Erythroblast (primary cell): ENCODE results near the gene RASD2.
A peak's percentile ranks its signal among the peaks of the same experiment; 100 is the strongest.

ENCODE experiments used
- DNase-seq, 2 experiments: peaks; one replicate each; lab custom pipeline; 2025; lab: John Stamatoyannopoulos, UW
- GATA1 ChIP-seq: IDR thresholded peaks from 2 replicates; pipeline ENCODE4 v1.6.1; 2011; ENCODE audit warnings: low read depth, mild to moderate bottlenecking, control low read depth, low read length, moderate library complexity
- POLR2A ChIP-seq: IDR thresholded peaks from 2 replicates; pipeline ENCODE4 v1.6.1; 2011; ENCODE audit warnings: mild to moderate bottlenecking, low read length

RASD2 gene

DNA sequence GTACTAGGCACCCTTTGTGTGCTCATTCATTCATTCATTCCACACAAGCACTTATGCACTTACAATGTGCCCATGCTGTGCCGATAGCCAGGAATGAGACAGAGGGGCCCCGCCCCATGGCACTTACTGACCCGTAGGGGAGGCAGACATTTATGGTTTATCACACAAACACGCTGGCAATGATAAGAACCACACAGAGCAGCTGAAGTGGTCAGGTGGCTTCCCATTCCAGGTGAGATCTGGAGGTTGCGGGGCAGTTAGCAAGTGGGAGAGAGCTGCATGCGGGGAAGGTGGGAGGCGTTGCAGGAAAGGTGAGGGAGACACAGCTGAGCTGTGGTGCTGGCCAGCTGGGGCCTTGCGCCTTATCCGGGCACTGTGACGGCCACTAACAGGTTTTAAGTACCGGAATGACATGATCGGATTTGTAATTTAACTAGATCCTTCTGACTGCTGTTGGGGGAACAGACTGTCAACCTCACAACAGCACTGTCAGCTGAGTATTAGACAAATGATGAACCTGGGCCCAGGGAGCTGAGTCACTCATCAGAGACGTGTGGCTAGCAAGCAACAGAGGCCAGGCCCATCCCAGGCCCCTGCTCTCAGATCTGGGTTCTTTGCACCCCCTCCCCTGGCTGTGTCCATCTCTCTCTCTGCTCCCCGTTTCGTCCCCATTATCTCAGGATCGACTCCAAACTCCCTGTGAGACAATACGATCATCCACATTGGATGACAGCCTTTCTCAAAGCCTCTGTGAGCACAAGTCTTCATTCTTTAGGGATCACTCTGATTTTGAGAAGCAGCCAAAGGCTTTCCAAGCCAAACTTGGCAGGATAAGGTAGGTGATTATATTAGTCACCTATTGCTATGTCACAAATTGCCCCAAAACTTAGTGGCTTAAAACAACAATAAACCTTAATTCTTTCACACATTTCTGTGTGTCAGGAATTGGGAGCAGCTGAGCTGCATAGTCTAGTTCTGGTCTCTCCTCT lies 28.4 kb downstream of the RASD2 start:
- TF ChIP-seq POLR2A, result no peak
- TF ChIP-seq GATA1, result no peak
- no peak for DNase-seq

DNA sequence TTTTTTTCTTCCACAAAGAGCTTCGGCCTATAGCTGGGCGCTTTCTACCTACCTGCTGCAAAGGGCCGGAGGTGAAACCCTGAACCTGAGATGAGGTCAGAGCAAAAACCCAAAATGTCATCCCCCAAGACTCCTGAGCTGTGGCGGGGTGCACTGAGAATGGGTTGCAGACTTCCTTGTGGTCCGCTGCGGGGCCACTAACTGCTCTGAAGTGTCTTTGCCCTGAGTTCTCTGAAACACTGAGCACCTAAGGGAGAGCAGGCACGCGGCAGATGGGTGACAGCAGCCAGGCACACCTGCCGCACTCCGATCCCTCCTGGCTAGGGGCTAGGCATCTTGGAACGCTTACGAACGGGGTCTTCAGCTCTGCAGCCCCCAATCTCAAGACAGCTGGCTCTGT lies 29.3 kb downstream of the RASD2 start:
- no peak for TF ChIP-seq POLR2A
- no peak for TF ChIP-seq GATA1
- no peak for DNase-seq

DNA sequence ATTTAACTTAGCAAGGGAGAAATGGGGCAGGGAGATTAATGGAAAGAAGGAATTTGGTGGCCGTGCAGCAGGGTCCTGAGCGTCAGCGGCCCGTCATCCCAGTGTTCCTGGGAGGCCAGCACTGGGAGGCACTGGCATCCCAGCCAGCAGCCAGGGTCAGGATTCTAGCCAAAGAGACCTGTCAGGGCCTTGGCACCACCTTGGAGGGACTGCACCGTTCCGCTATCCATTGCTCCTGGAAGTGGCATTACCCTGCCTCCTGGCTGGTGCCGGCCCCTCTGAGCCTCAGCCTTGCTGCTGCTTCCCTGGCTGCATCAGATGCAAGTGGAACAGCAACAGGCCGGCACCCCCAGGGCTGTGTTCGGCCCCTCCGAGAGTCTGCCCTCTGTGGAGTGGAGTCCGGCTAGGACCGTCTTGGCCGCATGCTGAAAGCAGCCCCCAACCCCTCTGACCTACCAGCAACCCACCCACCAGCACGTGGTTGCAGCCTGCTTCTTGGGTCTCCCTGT lies 30.1 kb downstream of the RASD2 start:
- TF ChIP-seq GATA1 (no peak), POLR2A (no peak)
- no peak for DNase-seq

DNA sequence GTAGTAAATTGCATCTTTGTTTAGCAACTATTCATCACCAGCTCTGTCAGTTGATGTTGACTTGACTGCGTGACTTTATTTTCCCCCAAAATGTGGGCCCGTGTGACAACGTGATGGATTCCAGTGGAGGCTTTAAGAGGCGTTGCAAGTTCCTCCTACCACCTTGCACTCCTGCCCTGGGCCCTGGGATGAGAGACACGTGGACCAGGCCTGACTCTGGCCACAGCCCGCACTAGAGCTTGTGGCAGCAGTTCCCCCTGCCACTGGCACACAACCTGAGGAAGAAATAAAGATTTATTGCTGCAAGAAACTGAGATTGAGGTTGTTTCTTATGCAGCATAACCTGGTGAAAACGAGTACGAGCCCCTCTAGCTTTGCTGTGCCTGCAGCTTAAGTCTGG lies 31.9 kb downstream of the RASD2 start:
- DNase-seq, result no peak
- TF ChIP-seq POLR2A (no peak), GATA1 (no peak)

DNA sequence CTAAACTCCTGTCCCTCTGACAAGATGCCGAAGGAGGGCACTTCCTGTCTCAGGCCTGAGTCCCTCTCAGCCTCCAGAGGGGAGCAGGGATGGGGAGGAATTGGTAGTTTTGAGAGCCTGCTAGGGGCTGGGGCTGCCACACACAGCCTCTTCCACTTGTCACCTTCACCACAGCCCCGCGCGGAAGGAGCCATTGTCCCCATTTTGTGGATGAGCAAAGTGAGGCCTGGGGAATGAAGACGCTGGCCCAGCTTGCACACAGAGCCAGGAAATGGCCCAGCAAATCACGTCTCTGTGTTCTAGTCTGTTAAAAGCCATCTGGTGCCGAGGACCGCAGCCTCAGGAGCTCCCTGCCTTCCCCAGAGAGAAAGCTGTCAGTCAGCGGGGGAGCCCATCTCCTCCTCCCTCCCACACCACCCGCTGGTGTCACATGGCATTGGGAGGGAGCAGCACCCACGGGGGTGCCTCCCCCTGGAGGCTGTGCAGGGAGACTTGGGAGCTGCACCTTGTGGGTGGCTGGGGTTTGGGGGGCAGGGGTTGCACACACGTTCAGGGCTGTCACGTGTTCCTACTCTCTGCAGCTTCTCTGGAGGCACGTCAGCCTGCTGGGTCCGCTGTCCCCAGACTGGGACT lies 34.6 kb downstream of the RASD2 start:
- DNase-seq, result no peak
- no peak for TF ChIP-seq POLR2A
- no peak for TF ChIP-seq GATA1

DNA sequence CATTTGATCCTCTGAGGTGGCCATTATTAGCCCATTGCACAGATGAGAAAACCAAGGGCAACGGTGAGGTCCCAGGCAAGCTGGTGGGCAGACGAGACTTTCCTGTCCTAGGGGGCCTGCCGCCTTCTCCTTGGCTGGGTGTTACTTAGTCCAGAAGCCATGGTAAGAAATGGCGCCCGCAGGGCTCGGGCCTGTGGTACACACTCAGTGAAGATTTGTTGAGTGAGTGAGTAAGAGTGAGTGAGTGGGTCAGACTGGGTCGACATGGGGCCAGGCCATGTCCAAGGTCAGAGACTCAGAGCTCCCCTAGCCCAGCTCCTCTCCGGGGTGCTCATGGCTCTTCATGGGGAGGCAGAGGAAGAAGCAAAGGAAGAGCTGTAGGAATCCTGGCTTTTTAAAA lies 36.0 kb downstream of the RASD2 start:
- no peak for DNase-seq

DNA sequence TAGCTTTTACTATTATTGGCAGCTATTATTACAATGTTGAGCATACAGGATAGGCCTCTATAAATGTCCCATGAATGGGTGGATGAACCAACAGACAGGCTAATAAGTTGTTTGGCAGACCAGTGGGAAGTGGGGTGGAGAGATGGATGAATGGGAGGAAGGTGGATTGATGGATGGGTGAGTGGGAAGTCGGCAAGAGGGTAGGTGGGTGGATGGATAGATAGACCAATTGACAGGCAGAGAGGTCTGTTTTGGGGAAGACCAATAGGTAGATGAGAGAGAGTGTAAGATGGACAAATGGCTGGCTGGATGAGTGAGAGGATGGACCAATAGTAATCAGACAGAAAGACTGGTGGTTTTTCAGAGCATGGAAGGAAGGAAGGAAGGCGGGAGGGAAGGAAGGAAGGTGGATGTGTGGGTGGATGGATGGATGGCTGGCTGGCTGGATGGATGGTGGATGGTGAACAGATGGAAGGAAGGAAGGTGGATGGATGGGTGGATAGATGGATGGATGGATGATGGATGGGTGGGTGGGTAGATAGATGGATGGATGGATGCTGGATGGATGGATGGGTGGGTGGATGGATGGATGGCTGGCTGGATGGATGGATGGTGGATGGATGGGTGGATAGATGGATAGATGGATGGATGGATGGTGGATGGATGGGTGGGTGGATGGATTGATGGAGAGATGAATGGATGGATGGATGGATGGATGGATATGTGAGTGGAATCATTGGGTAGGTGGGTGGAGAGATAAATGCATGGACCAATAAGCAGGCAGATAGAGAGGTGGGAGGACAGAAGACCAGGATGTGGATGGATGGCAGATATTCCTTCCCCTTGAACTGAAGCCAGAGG lies 37.4 kb downstream of the RASD2 start:
- no peak for TF ChIP-seq POLR2A
- no peak for TF ChIP-seq GATA1
- no peak for DNase-seq

More for the DNA sequence above, 36.0 kb downstream of the RASD2 start:
- TF ChIP-seq GATA1, result no peak
- no peak for TF ChIP-seq POLR2A

DNA sequence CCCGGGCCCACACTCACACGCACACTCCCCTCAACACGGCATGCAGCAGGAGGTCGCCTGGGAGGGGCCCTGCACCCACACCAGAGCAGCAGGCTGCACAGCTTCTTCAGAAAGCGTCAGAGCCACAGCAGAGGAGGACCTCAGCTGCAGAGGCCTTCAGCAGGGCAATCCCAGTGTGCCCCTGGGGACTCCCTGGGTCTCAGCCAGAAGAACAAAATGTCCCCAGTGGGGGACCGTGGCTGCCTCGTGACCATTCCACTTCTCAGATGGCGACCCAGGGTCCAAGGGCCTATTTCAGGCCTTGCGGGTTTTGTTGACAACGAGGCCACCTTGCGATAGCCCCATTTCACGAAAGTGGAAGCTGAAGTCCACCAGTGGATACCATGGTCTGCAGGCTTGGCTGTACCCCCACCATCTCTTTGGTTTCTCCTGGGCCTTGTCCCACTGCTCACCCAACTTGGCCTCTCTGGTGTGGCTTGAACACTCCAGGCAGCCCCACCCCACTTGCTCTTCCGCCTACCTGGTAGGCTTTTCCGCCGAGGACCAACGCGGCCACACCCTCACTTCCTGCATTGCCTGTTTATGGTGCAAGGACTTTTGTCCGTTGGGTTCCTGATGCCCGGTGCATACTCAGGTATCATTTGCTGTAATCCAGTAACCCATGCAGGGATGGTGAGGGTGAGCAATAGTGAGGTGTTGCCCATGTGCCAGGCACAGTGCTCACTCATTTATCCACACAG lies 38.4 kb downstream of the RASD2 start:
- no peak for DNase-seq
- no peak for TF ChIP-seq POLR2A
- TF ChIP-seq GATA1, result no peak

DNA sequence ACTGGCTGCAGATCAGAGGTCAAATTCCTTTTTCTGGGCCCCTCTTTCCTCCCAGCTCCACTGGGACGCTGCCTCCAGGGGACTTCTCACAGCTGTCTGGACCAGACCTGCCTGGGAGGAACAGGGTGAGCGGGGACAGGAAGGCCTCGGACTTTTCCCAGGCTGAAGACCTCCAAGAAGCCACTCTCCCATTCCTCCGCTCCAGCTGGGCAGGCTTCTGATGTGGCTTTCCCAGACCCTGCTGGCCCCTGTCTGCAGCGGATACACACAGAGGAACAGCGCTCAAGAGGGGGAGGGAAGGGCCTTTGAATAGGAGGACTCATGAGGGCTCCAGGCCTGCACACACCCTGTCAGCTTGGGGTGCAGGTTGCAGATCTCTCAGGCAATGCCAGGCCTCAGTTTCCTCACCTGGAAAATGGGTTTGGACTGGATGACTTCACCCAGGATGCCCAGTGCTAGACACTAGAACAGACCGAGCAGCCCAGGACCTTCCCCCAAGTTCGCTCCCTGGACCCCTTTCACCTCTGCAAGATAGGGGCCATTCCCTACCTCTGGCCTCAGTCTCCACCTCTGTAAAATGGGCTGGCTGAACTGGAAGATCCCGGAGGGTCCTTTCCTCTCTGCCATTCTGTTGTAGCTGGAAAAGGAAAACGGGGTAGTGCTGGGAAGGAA lies 39.9 kb downstream of the RASD2 start:
- TF ChIP-seq GATA1, result no peak
- no peak for TF ChIP-seq POLR2A
- no peak for DNase-seq

DNA sequence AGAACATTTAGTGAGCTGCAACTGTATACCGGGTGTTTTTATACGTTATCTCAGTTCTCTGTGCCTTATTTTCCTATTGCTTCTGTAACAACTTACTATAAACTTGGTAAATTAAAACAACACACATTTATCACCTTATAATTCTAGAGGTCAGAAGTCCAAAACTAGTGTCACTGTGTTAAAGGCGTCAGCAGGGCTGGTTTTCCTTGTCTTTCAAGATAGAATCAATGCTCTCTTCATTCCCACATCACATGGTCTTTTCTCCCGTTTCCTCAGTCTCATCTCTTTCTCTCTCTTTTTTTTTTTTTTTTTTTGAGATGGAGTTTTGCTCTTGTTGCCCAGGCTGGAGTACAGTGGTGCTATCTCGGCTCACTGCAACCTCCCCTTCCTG lies 40.4 kb downstream of the RASD2 start:
- DNase-seq, result no peak
- no peak for TF ChIP-seq GATA1
- no peak for TF ChIP-seq POLR2A

DNA sequence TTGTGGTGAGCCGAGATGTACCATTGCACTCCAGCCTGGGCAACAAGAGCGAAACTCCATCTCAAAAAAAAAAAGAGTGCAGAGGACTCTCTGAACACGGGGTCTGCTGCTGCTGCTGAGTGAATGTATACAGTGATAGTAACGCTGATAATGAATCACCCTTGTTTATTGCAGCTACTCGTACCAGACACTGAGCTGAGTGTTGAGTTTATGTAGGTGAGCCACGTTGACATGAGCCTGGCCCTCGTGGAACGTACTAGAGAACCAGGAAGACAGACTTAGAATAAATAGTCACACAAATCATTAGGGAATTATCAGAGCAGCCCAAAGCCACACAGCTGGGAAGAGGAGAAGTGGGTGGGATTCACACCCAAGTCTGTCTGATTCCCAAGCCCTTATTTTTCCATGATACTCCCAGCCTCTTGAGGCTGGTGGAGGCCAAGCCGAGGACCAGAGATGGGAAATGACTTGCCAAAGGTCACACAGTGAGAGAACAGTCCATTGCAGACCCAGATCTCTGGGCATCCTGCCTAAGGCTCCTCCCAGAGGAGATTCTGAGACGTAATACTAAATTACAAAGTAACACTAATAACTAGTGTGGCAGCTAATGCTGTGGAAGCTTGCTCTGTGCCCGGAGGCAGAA lies 41.7 kb downstream of the RASD2 start:
- no peak for DNase-seq
- TF ChIP-seq GATA1, result no peak
- no peak for TF ChIP-seq POLR2A

DNA sequence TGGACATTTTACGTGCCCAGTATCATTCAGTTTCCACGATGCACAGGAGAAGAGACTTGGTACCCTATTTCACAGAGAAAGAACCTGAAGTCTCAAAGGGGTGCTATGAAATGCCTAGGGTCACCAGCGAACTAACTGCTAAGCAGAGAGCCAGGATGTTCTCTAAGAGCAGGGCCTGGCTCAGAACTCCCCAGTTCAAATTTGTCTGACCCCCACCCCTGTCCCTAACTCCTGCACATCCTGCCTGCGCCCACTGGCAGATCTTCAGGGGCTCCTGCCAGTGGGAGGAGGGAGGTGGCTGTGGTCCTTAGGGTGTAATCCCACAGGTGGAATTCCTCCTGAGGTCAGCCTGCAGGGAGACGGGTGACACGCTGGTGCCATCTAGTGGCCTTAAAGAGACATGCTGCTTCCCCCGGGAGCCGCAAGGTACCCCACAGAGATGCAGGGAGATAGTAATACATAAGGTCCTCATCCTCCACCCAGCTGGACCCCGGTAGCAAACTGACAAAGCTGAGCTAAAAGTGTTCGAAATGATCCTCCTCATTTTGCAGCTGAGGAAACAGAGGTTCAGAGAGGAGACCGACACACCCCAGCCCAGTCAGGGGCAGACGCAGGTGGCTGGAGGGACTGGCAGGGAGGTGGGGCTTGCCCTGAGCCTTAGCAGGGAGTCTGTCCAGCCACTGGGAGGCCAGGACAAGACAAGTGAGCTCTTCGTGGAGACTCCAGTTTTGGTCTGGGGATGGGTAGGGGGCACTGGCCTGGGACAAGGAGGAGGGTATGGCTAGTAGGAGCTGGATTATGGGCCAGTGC lies 42.4 kb downstream of the RASD2 start:
- TF ChIP-seq GATA1 (no peak), POLR2A (no peak)
- DNase-seq, result peak; percentile 57 to 79
